Astrocyte of the cerebellum (primary cell): ENCODE data around the gene ZNF608.

Experiments used
- DNase-seq: peaks from one replicate; pipeline ENCODE4 v3.0.0-alpha.2; 2011; ENCODE audit warnings: low read depth
- H3K4me3 ChIP-seq: 2 replicates; pipeline ENCODE4 v1.5.1; 2011; ENCODE audit warnings: mild to moderate bottlenecking, low read depth, low read length, moderate library complexity
- CTCF ChIP-seq: IDR thresholded peaks from 2 replicates; pipeline ENCODE4 v1.5.1; 2012; ENCODE audit warnings: low read length, low read depth, moderate library complexity, mild to moderate bottlenecking; ENCODE audit errors: missing control alignments
- in situ Hi-C: cut with HindIII; loops from 2 replicates; pipeline ENCODE4 v1.10.0; 2017; ENCODE audit warnings: low sequenced_read_pairs

ZNF608 gene

GRCh38 chr5:124702525-124702924 lies 43.9 kb downstream of the ZNF608 start:
- DNase-seq = no peak
- in situ Hi-C loops = no loop called here
- no peak for TF ChIP-seq CTCF
- no peak overlapping the region for H3K4me3 ChIP-seq

- in situ Hi-C loops = no loop called here
- H3K4me3 ChIP-seq = no peak overlapping the region
- no peak for TF ChIP-seq CTCF
- DNase-seq = no peak
Measured at GRCh38 chr5:124701873-124702425, 44.5 kb downstream of the ZNF608 start.

GRCh38 chr5:124701016-124701415 lies 45.4 kb downstream of the ZNF608 start:
- H3K4me3 ChIP-seq = no peak overlapping the region
- no peak for TF ChIP-seq CTCF
- in situ Hi-C loops = no loop called here
- DNase-seq = no peak

- DNase-seq = no peak
- in situ Hi-C loops = no loop called here
- no peak for TF ChIP-seq CTCF
- H3K4me3 ChIP-seq = no peak overlapping the region
Measured at GRCh38 chr5:124700333-124700732, 46.1 kb downstream of the ZNF608 start.

GRCh38 chr5:124698770-124699169 lies 47.7 kb downstream of the ZNF608 start:
- in situ Hi-C loops = no loop called here
- TF ChIP-seq CTCF = no peak

GRCh38 chr5:124697933-124698591 lies 48.4 kb downstream of the ZNF608 start:
- in situ Hi-C loops = no loop called here
- H3K4me3 ChIP-seq = no peak overlapping the region
- DNase-seq = no peak

More at GRCh38 chr5:124698770-124699169, 47.7 kb downstream of the ZNF608 start:
- no peak overlapping the region for H3K4me3 ChIP-seq
- DNase-seq = no peak

More at GRCh38 chr5:124697933-124698591, 48.4 kb downstream of the ZNF608 start:
- TF ChIP-seq CTCF = no peak
